ENCODE results near the gene ITGB8. TPM values are rescaled to one million over a fixed set of nuclear protein-coding genes. Genes with fewer than 3 reads are reported as not detected.

The ITGB8 gene
- total RNA-seq, 3 donors from 2014 or later = 9.3 to 11.6 (median 10.8) TPM

DNA sequence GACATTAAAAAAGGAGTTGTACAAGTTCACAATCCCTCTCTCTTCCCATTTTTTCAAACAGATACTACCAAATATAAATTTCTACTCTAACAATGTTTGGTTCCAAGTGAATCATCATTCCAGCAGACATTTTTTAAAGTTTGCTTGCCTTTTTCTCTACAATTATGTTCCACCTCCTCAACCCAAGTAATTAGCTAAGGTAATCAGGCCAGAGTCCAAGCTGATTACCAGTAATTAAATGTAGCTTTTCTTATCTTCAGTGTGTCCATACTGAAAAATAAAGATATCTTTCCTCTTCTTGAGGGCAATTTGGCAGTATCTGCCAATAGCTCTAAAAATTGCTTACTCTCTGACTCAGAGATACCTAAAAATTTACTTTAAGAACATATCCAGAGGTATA is 126.0 kb downstream of the ITGB8 start:
- Histone ChIP-seq H3K4me3 (no peak overlapping the region), H3K9me3 (no peaks in the 10 kb centered on the region), H3K36me3 (ENCODE audit: low read depth) (no peaks in the 10 kb centered on the region), H3K4me1 (ENCODE audit: low read depth) (no peaks in the 10 kb centered on the region)
- ATAC-seq = no peak
- DNase-seq = no peak
- intact Hi-C loops (cut with DNase I, micrococcal nuclease) = no loop called here
- TF ChIP-seq, protein P1, sequence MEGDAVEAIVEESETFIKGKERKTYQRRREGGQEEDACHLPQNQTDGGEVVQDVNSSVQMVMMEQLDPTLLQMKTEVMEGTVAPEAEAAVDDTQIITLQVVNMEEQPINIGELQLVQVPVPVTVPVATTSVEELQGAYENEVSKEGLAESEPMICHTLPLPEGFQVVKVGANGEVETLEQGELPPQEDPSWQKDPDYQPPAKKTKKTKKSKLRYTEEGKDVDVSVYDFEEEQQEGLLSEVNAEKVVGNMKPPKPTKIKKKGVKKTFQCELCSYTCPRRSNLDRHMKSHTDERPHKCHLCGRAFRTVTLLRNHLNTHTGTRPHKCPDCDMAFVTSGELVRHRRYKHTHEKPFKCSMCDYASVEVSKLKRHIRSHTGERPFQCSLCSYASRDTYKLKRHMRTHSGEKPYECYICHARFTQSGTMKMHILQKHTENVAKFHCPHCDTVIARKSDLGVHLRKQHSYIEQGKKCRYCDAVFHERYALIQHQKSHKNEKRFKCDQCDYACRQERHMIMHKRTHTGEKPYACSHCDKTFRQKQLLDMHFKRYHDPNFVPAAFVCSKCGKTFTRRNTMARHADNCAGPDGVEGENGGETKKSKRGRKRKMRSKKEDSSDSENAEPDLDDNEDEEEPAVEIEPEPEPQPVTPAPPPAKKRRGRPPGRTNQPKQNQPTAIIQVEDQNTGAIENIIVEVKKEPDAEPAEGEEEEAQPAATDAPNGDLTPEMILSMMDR (IDR thresholded peaks at IDR 0.05) = no peak

DNA sequence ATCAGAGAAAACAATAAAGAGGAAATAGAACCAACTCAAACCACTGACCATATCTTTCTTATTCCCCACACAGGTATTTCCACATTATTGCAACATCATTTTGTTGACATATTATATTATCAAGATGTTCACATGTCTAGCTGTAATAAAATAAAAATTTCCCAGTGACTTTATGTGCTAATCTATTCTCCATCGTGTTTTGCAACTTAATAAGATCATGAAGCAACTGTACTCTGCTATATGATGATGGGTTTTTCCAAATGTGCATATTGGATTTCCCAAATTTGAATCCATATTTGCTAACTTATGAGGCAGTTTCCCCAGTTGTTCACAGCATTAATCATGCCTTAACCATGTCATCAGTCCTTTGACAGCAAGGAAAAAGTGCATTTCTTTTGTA is 127.8 kb downstream of the ITGB8 start:
- H3K4me3 ChIP-seq = no peak overlapping the region
- H3K4me1 ChIP-seq (ENCODE audit: low read depth) = no peaks in the 10 kb centered on the region
- ATAC-seq (no peak), DNase-seq (no peak)
- intact Hi-C loops (cut with DNase I, micrococcal nuclease) = no loop called here
- H3K9me3 ChIP-seq = no peaks in the 10 kb centered on the region
- H3K36me3 ChIP-seq (ENCODE audit: low read depth) = no peaks in the 10 kb centered on the region
- TF ChIP-seq, protein P1 (IDR thresholded peaks at IDR 0.05) = no peak

DNA sequence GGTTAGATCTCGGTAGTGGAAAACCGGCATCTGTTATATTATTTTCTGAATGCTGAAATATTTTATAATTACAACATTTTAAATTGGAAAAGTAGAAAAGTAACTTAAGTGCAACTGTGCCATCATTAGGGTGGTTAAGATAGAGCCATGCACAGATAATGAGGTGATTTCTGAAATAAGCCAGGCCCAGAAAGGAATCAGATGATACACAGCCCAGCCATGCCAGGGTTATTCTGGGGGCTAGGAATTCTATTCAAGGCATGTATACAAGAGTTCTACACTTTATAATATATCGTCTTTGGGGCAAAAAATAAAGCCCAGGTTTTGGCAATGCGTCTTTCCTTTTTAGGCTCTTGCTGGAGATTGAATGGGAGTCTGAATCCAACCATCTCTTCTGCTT is 128.7 kb downstream of the ITGB8 start:
- intact Hi-C loops (cut with DNase I, micrococcal nuclease) = no loop called here
- DNase-seq = no peak
- Histone ChIP-seq H3K9me3 (no peaks in the 10 kb centered on the region), H3K4me1 (ENCODE audit: low read depth) (no peaks in the 10 kb centered on the region), H3K36me3 (ENCODE audit: low read depth) (no peaks in the 10 kb centered on the region), H3K4me3 (no peak overlapping the region)
- TF ChIP-seq, protein P1 (IDR thresholded peaks at IDR 0.05) = no peak
- no peak for ATAC-seq

DNA sequence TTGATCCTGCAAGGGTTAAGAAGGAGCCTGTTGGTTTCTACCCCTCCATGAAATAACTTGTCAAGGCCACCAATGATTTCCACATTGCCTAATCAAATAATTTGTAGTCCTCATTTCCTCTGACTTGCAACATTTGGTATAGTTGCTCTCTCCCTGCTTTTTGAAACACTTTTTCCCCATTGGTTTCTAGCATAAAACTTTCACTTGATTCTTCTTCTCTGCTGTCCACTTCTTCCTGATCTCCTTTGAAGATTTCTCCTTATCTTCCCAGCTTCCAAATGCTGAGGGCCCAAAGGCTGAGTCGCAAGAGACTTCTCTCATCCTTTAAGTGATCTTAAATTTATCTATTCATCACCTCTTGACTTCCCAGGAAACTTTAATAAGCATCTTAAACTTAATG is 134.2 kb downstream of the ITGB8 start:
- TF ChIP-seq, protein P1 (IDR thresholded peaks at IDR 0.05) = no peak
- intact Hi-C loops (cut with DNase I, micrococcal nuclease) = no loop called here
- DNase-seq (no peak), ATAC-seq (no peak)
- H3K36me3 ChIP-seq (ENCODE audit: low read depth) = no peaks in the 10 kb centered on the region
- H3K4me1 ChIP-seq (ENCODE audit: low read depth) = no peaks in the 10 kb centered on the region
- H3K9me3 ChIP-seq = no peaks in the 10 kb centered on the region
- no peak overlapping the region for H3K4me3 ChIP-seq

Other genes with a start within 250 kb of the ITGB8 start
- gene MACC1, start 113.5 kb upstream of the ITGB8 start, total RNA-seq = 10 to 100 TPM in 1 of 3 donors, 1 to 10 TPM in 2; 4.3 to 16.0 (median 9.8) TPM